Panc1 (cell line): ENCODE data around the gene SLC25A39. TPM values are rescaled to one million over a fixed set of nuclear protein-coding genes. Genes with fewer than 3 reads are reported as not detected.

Source experiments
- ATAC-seq: fragments of 200-7000 bp; cut with Tn5 transposase; 2 replicates; pipeline ENCODE4 v1.9.1; 2020; ENCODE audit warnings: mild to moderate bottlenecking, moderate library complexity
- BruUV-seq: library from RNA; stranded (reverse); fragments of 400-500 nt; replicated peaks from 2 replicates; lab custom pipeline; 2021; lab: Mats Ljungman, UMichigan
- CTCF ChIA-PET: fragments of 300-600 bp; sonication (Branson Sonifier 250); formaldehyde crosslinking; loops from one replicate; lab custom pipeline; 2022; ENCODE audit warnings: antibody characterized with exemption; lab: Charles Lee
- POLR2A ChIA-PET: fragments of 300-600 bp; sonication (Branson Sonifier 250); formaldehyde crosslinking; loops from one replicate; lab custom pipeline; 2022; ENCODE audit warnings: antibody characterized with exemption; lab: Charles Lee
- DNase-seq: peaks from one replicate; pipeline ENCODE4 v3.0.0-alpha.2; 2010; ENCODE audit warnings: low read depth, low spot score
- H3K27ac ChIP-seq: 2 replicates; pipeline ENCODE4 v1.5.1; 2011; ENCODE audit warnings: mild to moderate bottlenecking, low read length, inconsistent platforms
- H3K27me3 ChIP-seq: fragments of 200-500 bp; sonication (Bioruptor generic); 2 replicates; pipeline ENCODE4 v1.6.0; 2014; ENCODE audit warnings: low read length, inconsistent platforms; ENCODE audit not compliant: control insufficient read depth, insufficient read depth
- H3K36me3 ChIP-seq: fragments of 200-500 bp; sonication (Bioruptor generic); 2 replicates; pipeline ENCODE4 v1.5.1; 2014; ENCODE audit warnings: inconsistent platforms, mild to moderate bottlenecking, low read length, moderate library complexity; ENCODE audit not compliant: control insufficient read depth, insufficient read depth
- H3K4me1 ChIP-seq: 2 replicates; pipeline ENCODE4 v1.5.1; 2011; ENCODE audit warnings: inconsistent platforms, mild to moderate bottlenecking, low read length, moderate library complexity; ENCODE audit not compliant: control insufficient read depth, insufficient read depth
- H3K4me3 ChIP-seq, 2 experiments: 2 replicates each; pipeline ENCODE4 v1.5.1; 2011 to 2012; ENCODE audit warnings: low read depth in 2 of 2, low read length in 2 of 2, mild to moderate bottlenecking in 2 of 2, inconsistent platforms in 1 of 2, moderate library complexity in 1 of 2
- H3K9me3 ChIP-seq: fragments of 200-500 bp; sonication (Bioruptor generic); 2 replicates; pipeline ENCODE4 v1.5.1; 2014; ENCODE audit warnings: low read depth, mild to moderate bottlenecking, inconsistent platforms, low read length, moderate library complexity; ENCODE audit not compliant: control insufficient read depth, insufficient read depth
- POLR2AphosphoS5 ChIP-seq: IDR thresholded peaks from 2 replicates; pipeline ENCODE4 v1.6.1; 2012; ENCODE audit warnings: mild to moderate bottlenecking, low read depth, low read length, moderate library complexity
- SIN3A ChIP-seq: IDR thresholded peaks from 2 replicates; pipeline ENCODE4 v1.6.1; 2012; ENCODE audit warnings: low read depth, mild to moderate bottlenecking, low read length, moderate library complexity, borderline replicate concordance; ENCODE audit not compliant: insufficient read depth
- TCF7L2 ChIP-seq: IDR thresholded peaks from 2 replicates; pipeline ENCODE4 v1.6.1; 2011; ENCODE audit warnings: mild to moderate bottlenecking, low read depth, low read length, inconsistent platforms
- in situ Hi-C: cut with HindIII; loops from 2 replicates; pipeline ENCODE4 v1.10.0; 2016; ENCODE audit warnings: low sequenced_read_pairs, low pct_unique_long_range_greater_than_20kb
- intact Hi-C: fragments of 100-400 bp; cut with micrococcal nuclease; formaldehyde crosslinking; loops from one replicate; pipeline ENCODE4 v1.10.0; 2022; ENCODE audit not compliant: unreplicated experiment
- total RNA-seq: library from RNA; stranded (reverse); gene quantifications from one replicate; pipeline ENCODE4 v1.2.1, GENCODE V29; 2021; ENCODE audit not compliant: unreplicated experiment
- TF ChIP-seq, protein P1 (sequence below): fragments of 450-650 bp; IDR thresholded peaks from 2 replicates; pipeline ENCODE4 v1.5.1; 2017; ENCODE audit warnings: mild to moderate bottlenecking
- TF ChIP-seq, protein P2 (sequence below), 2 experiments: IDR thresholded peaks; 2 replicates each; pipeline ENCODE4 v1.6.1; 2011 to 2012; ENCODE audit warnings: low read depth in 2 of 2, control low read depth in 1 of 2, low read length in 1 of 2, mild to moderate bottlenecking in 1 of 2, moderate library complexity in 1 of 2; ENCODE audit not compliant: insufficient read depth in 1 of 2

Gene SLC25A39
- total RNA-seq, 1 experiment from 2014 or later: 138 TPM

DNA sequence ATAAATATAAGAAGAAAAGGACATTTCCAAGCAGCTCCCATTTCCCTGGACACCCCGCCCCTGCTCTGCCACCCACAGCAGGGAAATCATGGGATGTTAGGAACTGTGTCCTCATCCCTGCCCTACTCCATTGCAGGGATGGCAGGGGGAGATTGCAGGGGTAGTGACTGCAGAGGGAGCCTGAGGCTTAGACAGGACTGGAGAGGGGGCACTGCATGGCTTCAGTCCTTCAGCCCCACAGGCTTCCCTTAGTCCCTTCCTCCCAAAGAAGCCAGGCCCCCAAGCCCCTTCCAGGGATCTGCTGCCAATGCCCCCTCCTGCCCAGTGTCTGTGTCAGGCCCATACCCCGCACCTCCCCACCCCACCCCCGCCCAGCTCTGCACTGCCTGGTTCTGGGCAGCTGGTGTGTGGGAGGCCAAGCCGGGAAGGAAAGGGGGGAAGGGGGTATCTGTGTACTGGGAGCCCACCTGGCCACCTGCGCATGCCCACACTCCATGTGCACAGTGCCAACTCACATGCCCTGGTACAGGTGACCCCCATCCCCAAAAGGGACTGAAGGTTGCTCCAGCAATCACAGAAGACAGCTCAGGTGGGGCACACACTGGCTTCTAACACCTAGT lies 13.0 kb downstream of the SLC25A39 start:
- ChIA-PET CTCF (no interaction called here), POLR2A (no interaction called here)
- Histone ChIP-seq H3K27ac (no peak overlapping the region), H3K9me3 (no peaks in the 10 kb centered on the region), H3K36me3 (no peaks in the 10 kb centered on the region), H3K4me3 (no peak overlapping the region), H3K27me3 (no peaks in the 10 kb centered on the region), H3K4me1 (peaks cover 4% of the 10 kb centered on the region)
- TF ChIP-seq SIN3A (no peak), POLR2AphosphoS5 (no peak), TCF7L2 (no peak)
- TF ChIP-seq, protein P1, sequence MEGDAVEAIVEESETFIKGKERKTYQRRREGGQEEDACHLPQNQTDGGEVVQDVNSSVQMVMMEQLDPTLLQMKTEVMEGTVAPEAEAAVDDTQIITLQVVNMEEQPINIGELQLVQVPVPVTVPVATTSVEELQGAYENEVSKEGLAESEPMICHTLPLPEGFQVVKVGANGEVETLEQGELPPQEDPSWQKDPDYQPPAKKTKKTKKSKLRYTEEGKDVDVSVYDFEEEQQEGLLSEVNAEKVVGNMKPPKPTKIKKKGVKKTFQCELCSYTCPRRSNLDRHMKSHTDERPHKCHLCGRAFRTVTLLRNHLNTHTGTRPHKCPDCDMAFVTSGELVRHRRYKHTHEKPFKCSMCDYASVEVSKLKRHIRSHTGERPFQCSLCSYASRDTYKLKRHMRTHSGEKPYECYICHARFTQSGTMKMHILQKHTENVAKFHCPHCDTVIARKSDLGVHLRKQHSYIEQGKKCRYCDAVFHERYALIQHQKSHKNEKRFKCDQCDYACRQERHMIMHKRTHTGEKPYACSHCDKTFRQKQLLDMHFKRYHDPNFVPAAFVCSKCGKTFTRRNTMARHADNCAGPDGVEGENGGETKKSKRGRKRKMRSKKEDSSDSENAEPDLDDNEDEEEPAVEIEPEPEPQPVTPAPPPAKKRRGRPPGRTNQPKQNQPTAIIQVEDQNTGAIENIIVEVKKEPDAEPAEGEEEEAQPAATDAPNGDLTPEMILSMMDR: no peak
- TF ChIP-seq, protein P2, sequence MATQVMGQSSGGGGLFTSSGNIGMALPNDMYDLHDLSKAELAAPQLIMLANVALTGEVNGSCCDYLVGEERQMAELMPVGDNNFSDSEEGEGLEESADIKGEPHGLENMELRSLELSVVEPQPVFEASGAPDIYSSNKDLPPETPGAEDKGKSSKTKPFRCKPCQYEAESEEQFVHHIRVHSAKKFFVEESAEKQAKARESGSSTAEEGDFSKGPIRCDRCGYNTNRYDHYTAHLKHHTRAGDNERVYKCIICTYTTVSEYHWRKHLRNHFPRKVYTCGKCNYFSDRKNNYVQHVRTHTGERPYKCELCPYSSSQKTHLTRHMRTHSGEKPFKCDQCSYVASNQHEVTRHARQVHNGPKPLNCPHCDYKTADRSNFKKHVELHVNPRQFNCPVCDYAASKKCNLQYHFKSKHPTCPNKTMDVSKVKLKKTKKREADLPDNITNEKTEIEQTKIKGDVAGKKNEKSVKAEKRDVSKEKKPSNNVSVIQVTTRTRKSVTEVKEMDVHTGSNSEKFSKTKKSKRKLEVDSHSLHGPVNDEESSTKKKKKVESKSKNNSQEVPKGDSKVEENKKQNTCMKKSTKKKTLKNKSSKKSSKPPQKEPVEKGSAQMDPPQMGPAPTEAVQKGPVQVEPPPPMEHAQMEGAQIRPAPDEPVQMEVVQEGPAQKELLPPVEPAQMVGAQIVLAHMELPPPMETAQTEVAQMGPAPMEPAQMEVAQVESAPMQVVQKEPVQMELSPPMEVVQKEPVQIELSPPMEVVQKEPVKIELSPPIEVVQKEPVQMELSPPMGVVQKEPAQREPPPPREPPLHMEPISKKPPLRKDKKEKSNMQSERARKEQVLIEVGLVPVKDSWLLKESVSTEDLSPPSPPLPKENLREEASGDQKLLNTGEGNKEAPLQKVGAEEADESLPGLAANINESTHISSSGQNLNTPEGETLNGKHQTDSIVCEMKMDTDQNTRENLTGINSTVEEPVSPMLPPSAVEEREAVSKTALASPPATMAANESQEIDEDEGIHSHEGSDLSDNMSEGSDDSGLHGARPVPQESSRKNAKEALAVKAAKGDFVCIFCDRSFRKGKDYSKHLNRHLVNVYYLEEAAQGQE (IDR thresholded peaks at IDR 0.05; ENCODE audit: insufficient read depth in 1 of 2, low read depth in 2 of 2, low read length in 1 of 2): no peak
- ATAC-seq (no peak), DNase-seq (no peak)
- BruUV-seq: no TSS peak
- in situ Hi-C loops: no loop called here
- intact Hi-C loops: no loop called here

DNA sequence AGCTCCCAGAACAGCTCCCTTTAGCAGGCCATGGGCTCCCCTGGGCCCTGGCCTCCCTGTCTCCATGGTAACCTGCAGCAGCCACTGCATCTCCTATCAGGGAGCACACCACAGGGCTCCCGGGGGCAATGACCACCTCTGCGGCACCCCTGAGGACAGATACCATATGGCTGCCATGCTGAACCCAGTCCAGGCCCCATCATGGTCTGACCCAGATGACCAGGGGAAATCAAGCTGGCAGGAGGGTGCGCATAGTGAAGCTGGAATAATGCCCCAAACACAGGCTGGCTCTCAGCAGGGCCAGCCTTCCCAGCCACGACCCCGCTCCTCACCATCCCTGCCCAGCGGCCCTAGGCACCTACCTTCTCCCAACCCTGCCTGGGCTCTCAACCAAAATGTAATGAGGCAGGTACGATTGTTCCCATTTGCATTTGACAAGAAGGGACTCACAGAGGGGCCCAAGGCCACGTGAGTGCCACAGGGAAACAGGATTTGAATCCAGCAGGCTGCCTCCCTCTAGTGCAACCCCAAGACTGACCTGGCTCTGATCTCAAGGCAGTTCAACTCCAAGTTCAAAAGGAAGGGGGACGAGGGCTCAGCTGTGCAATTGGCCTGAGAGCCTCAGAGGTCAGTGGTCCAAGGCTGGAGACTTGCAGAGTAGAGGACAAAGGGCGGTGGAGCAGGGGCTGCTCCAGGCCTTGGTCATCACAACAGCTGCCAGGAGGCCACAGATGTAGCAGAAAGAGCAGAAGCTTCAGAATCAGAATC lies 13.8 kb downstream of the SLC25A39 start:
- BruUV-seq: no TSS peak
- Histone ChIP-seq H3K27ac (no peak overlapping the region), H3K9me3 (no peaks in the 10 kb centered on the region), H3K4me1 (peaks cover 4% of the 10 kb centered on the region), H3K4me3 (no peak overlapping the region), H3K36me3 (no peaks in the 10 kb centered on the region), H3K27me3 (no peaks in the 10 kb centered on the region)
- in situ Hi-C loops (no loop called here), intact Hi-C loops (no loop called here)
- DNase-seq (no peak), ATAC-seq (no peak)
- POLR2A ChIA-PET: interaction anchor here (0.5 kb wide), 1 partner anchor 39 kb away, joined by 3 read pairs; no protein-coding TSS in a partner anchor
- CTCF ChIA-PET: no interaction called here
- TF ChIP-seq, protein P2 (IDR thresholded peaks at IDR 0.05; ENCODE audit: insufficient read depth in 1 of 2, low read depth in 2 of 2, low read length in 1 of 2): no peak
- TF ChIP-seq, protein P1: no peak
- TF ChIP-seq SIN3A (no peak), POLR2AphosphoS5 (no peak), TCF7L2 (no peak)
